GM12878 (cell line): ENCODE measurements around the gene SPPL3. TPM values are rescaled to one million over a fixed set of nuclear protein-coding genes. Genes with fewer than 3 reads are reported as not detected.

Experiments used
- ATAC-seq: fragments of 200-7000 bp; cut with Tn5 transposase; 3 replicates; pipeline ENCODE4 v1.9.1; 2020; ENCODE audit warnings: mild to moderate bottlenecking, moderate library complexity
- BruUV-seq: library from RNA; stranded (reverse); fragments of 400-500 nt; replicated peaks from 2 replicates; lab custom pipeline; 2021; lab: Mats Ljungman, UMichigan
- CTCF ChIA-PET: fragments of 300-600 bp; sonication (Branson Sonifier 250); formaldehyde crosslinking; extraction: SDS; loops from one replicate; lab custom pipeline; 2021; ENCODE audit warnings: inconsistent platforms; lab: Yijun Ruan, JAX
- POLR2A ChIA-PET: fragments of 350-600 bp; formaldehyde crosslinking; extraction: SDS; loops from one replicate; lab custom pipeline; 2021; ENCODE audit warnings: inconsistent platforms; lab: Charles Lee
- RAD21 ChIA-PET: fragments of 300-600 bp; sonication (Branson Sonifier 250); formaldehyde crosslinking; loops from one replicate; lab custom pipeline; 2023; ENCODE audit warnings: antibody characterized with exemption; ENCODE audit not compliant: unreplicated experiment; lab: Charles Lee
- SMC1A ChIA-PET: fragments of 300-600 bp; sonication (Branson Sonifier 250); formaldehyde crosslinking; loops from one replicate; lab custom pipeline; 2023; ENCODE audit not compliant: unreplicated experiment, uncharacterized antibody; lab: Charles Lee
- DNase-seq: peaks from one replicate; pipeline ENCODE4 v3.0.0-alpha.2; 2011; ENCODE audit warnings: low read depth, low spot score
- FAIRE-seq: peaks from 3 replicates; lab custom pipeline; 2011; peaks lifted over from hg19 to GRCh38; lab: Jason Lieb, UNC
- H2AFZ ChIP-seq: 2 replicates; pipeline ENCODE4 v1.6.0; 2011; ENCODE audit warnings: low read depth, low read length, control low read depth; ENCODE audit not compliant: control insufficient read depth
- H3K27ac ChIP-seq: 2 replicates; pipeline ENCODE4 v1.5.1; 2011; ENCODE audit warnings: control low read depth; ENCODE audit not compliant: control insufficient read depth, insufficient read depth
- H3K27me3 ChIP-seq, 2 experiments: replicated peaks in 1 of 2; 2 replicates each; pipeline versions ENCODE4 v1.6.0 to v1.6.1; 2011; ENCODE audit warnings: low read length in 1 of 2; ENCODE audit not compliant: control insufficient read depth in 2 of 2, insufficient read depth in 2 of 2
- H3K36me3 ChIP-seq, 2 experiments: 2 replicates each; pipeline ENCODE4 v1.5.1; 2011; ENCODE audit warnings: low read length in 1 of 2; ENCODE audit not compliant: control insufficient read depth in 2 of 2, insufficient read depth in 2 of 2
- H3K4me1 ChIP-seq: 2 replicates; pipeline ENCODE4 v1.6.1; 2011; ENCODE audit warnings: mild to moderate bottlenecking, low read length, moderate library complexity, mixed read lengths; ENCODE audit not compliant: control insufficient read depth, insufficient read depth
- H3K4me2 ChIP-seq: 2 replicates; pipeline ENCODE4 v1.6.0; 2011; ENCODE audit warnings: control low read depth; ENCODE audit not compliant: control insufficient read depth, insufficient read depth
- H3K4me3 ChIP-seq: fragments of 200-600 bp; sonication (generic); 2 replicates; pipeline ENCODE4 v1.5.1; 2016
- H3K79me2 ChIP-seq: 2 replicates; pipeline ENCODE4 v1.6.0; 2011; ENCODE audit warnings: low read length; ENCODE audit not compliant: control insufficient read depth, insufficient read depth
- H3K9ac ChIP-seq: 2 replicates; pipeline ENCODE4 v1.8.0; 2011; ENCODE audit warnings: low read length, control low read depth, mixed read lengths; ENCODE audit not compliant: control insufficient read depth, insufficient read depth
- H3K9me3 ChIP-seq: replicated peaks from 3 replicates; pipeline ENCODE4 v1.5.1; 2011; ENCODE audit warnings: mild to moderate bottlenecking, low read length; ENCODE audit not compliant: control insufficient read depth, insufficient read depth
- H4K20me1 ChIP-seq: 2 replicates; pipeline ENCODE4 v1.6.0; 2011; ENCODE audit not compliant: control insufficient read depth, insufficient read depth
- BHLHE40 ChIP-seq, 2 experiments: fragments of 450-650 bp in 1 of 2; IDR thresholded peaks; 2 replicates each; pipeline ENCODE4 v1.6.1; 2011 to 2017; ENCODE audit warnings: low read depth in 2 of 2, borderline replicate concordance in 1 of 2, improper control_type of control experiment in 1 of 2, low read length in 1 of 2, mild to moderate bottlenecking in 1 of 2
- KLF5 ChIP-seq: fragments of 450-650 bp; IDR thresholded peaks from 2 replicates; pipeline ENCODE4 v1.6.1; 2014; ENCODE audit warnings: mild to moderate bottlenecking; ENCODE audit not compliant: partially characterized antibody
- MTA3 ChIP-seq: IDR thresholded peaks from 2 replicates; pipeline ENCODE4 v1.6.1; 2012; ENCODE audit warnings: low read length, inconsistent platforms, borderline replicate concordance
- PBX3 ChIP-seq: IDR thresholded peaks from 2 replicates; pipeline ENCODE4 v1.6.1; 2011; ENCODE audit warnings: mild to moderate bottlenecking, low read depth, low read length, moderate library complexity; ENCODE audit not compliant: insufficient replicate concordance
- POLR2A ChIP-seq: IDR thresholded peaks from 2 replicates; pipeline ENCODE4 v1.6.1; 2011; ENCODE audit warnings: low read depth, mild to moderate bottlenecking, low read length
- RELB ChIP-seq: fragments of 450-650 bp; IDR thresholded peaks from 2 replicates; pipeline ENCODE4 v1.6.1; 2017; ENCODE audit warnings: low read depth, mild to moderate bottlenecking, moderate library complexity
- SIX5 ChIP-seq: IDR thresholded peaks from 2 replicates; pipeline ENCODE4 v1.6.1; 2011; ENCODE audit warnings: mild to moderate bottlenecking, low read depth, low read length, moderate library complexity; ENCODE audit not compliant: severe bottlenecking
- STAT1 ChIP-seq: fragments of 450-650 bp; conservative IDR thresholded peaks from 2 replicates; pipeline ENCODE4 v1.6.1; 2014; ENCODE audit warnings: antibody characterized with exemption, mild to moderate bottlenecking
- YBX1 ChIP-seq: fragments of 450-650 bp; IDR thresholded peaks from 2 replicates; pipeline ENCODE4 v1.6.1; 2016; ENCODE audit warnings: antibody characterized with exemption
- ZBED1 ChIP-seq: IDR thresholded peaks from 2 replicates; pipeline ENCODE4 v1.6.1; 2016; ENCODE audit warnings: borderline replicate concordance
- WGBS: methylation state at CpG from one replicate; pipeline ENCODE4 v1.1.6; 2016; ENCODE audit warnings: low lambda C conversion rate; ENCODE audit not compliant: insufficient replicate concordance, insufficient coverage; ENCODE audit errors: missing lambda C conversion rate; 5-methylcytosine and 5-hydroxymethylcytosine counted together
- in situ Hi-C: fragments of 300-500 bp; cut with MboI; formaldehyde crosslinking; loops from 9 replicates; pipeline ENCODE4 v1.14.3; 2018; ENCODE audit warnings: mixed read lengths
- intact Hi-C: fragments of 100-400 bp; cut with micrococcal nuclease; formaldehyde crosslinking; loops from one replicate; pipeline ENCODE4 v1.14.2; 2022; ENCODE audit not compliant: unreplicated experiment
- polyA plus RNA-seq, 11 experiments: library from polyadenylated mRNA; depleted of rRNA in 4 of 11; unstranded in 6 of 11; stranded (reverse) in 5 of 11; fragments of >200 nt; fragmentation: Nextera tagmentation in 4 of 11; fragmentation: Illumina TruSeq in 1 of 11; extraction: Ambion mirVana in 4 of 11; extraction: Trizol in 1 of 11; gene quantifications; 1 replicate in 1 of 11; 2 replicates in 10 of 11; pipeline versions ENCODE4 v1.2.1 to v1.2.3, GENCODE V29; 2011 to 2016; ENCODE audit warnings: inconsistent platforms in 2 of 11, missing spikeins in 2 of 11, low read depth in 1 of 11
- total RNA-seq, 4 experiments: library from RNA; depleted of rRNA in 3 of 4; stranded (reverse); fragments of >200 nt in 3 of 4; fragmentation: Illumina TruSeq in 1 of 4; extraction: Trizol in 1 of 4; gene quantifications; 2 replicates each; pipeline versions ENCODE4 v1.2.1 to v1.2.3, GENCODE V29; 2013 to 2021
- TF ChIP-seq, protein P1 (sequence below): fragments of 150-350 bp; IDR thresholded peaks from 2 replicates; pipeline ENCODE4 v1.6.1; 2016; ENCODE audit warnings: low read depth, low read length
- TF ChIP-seq, protein P2 (sequence below): fragments of 150-350 bp; IDR thresholded peaks from 2 replicates; pipeline ENCODE4 v1.6.1; 2014; ENCODE audit warnings: mild to moderate bottlenecking, low read depth, low read length

SPPL3 gene
- total and polyA plus RNA-seq, 10 of the 15 experiments (the other 5 are each of a cell fraction or from before 2014, with no cell fraction given): 4.3 to 45.5 (median 11.7) TPM

- in situ Hi-C loops (no loop called here), intact Hi-C loops (no loop called here)
- 68% methylated on average over 2 of the region's 2 CpGs for WGBS
- peaks cover 79% of the 10 kb centered on the region for H3K79me2 ChIP-seq
- FAIRE-seq (no peak), DNase-seq (no peak), ATAC-seq (no peak)
- H2AFZ ChIP-seq: no peak overlapping the region
- no peaks in the 10 kb centered on the region; the same call in 2 of the 3 replicates for H3K9me3 ChIP-seq
- H3K36me3 ChIP-seq: no peaks in the 10 kb centered on the region; a peak in 1 of 4 replicates
- no peaks in the 10 kb centered on the region; the same call in 1 of the 2 replicates for H4K20me1 ChIP-seq
- H3K9ac ChIP-seq: no peak overlapping the region
- ChIA-PET POLR2A (interaction anchor here (0.6 to 1.9 kb wide), 3 partner anchors 14 to 434 kb away, joined by 3 to 4 read pairs (median 3); no protein-coding TSS in a partner anchor), CTCF (interaction anchor here (0.8 to 3.9 kb wide), 6 partner anchors 9 to 185 kb away, joined by 3 to 35 read pairs (median 4); no protein-coding TSS in a partner anchor), RAD21 (interaction anchor here (0.9 to 8.7 kb wide), 4 partner anchors 9 to 33 kb away, joined by 3 to 81 read pairs (median 7); no protein-coding TSS in a partner anchor), SMC1A (interaction anchor here (0.7 to 13.4 kb wide), 11 partner anchors 9 to 70 kb away, joined by 3 to 164 read pairs (median 5); no protein-coding TSS in a partner anchor)
- no peak overlapping the region for H3K4me2 ChIP-seq
- no peaks in the 10 kb centered on the region for H3K27me3 ChIP-seq
- no TSS peak for BruUV-seq
- H3K4me1 ChIP-seq: peaks cover 66% of the 10 kb centered on the region
- H3K4me3 ChIP-seq: no peak overlapping the region
- 0 out of 2 replicates have a peak overlapping the region, but pooled peaks have one; percentile 7 for H3K27ac ChIP-seq
- no peak for TF ChIP-seq STAT1
- TF ChIP-seq ZBED1: no peak
- TF ChIP-seq RELB: no peak
- no peak for TF ChIP-seq POLR2A
- TF ChIP-seq, protein P1, sequence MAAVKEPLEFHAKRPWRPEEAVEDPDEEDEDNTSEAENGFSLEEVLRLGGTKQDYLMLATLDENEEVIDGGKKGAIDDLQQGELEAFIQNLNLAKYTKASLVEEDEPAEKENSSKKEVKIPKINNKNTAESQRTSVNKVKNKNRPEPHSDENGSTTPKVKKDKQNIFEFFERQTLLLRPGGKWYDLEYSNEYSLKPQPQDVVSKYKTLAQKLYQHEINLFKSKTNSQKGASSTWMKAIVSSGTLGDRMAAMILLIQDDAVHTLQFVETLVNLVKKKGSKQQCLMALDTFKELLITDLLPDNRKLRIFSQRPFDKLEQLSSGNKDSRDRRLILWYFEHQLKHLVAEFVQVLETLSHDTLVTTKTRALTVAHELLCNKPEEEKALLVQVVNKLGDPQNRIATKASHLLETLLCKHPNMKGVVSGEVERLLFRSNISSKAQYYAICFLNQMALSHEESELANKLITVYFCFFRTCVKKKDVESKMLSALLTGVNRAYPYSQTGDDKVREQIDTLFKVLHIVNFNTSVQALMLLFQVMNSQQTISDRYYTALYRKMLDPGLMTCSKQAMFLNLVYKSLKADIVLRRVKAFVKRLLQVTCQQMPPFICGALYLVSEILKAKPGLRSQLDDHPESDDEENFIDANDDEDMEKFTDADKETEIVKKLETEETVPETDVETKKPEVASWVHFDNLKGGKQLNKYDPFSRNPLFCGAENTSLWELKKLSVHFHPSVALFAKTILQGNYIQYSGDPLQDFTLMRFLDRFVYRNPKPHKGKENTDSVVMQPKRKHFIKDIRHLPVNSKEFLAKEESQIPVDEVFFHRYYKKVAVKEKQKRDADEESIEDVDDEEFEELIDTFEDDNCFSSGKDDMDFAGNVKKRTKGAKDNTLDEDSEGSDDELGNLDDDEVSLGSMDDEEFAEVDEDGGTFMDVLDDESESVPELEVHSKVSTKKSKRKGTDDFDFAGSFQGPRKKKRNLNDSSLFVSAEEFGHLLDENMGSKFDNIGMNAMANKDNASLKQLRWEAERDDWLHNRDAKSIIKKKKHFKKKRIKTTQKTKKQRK: no peak
- TF ChIP-seq SIX5: no peak
- TF ChIP-seq PBX3: no peak
- TF ChIP-seq, protein P2, sequence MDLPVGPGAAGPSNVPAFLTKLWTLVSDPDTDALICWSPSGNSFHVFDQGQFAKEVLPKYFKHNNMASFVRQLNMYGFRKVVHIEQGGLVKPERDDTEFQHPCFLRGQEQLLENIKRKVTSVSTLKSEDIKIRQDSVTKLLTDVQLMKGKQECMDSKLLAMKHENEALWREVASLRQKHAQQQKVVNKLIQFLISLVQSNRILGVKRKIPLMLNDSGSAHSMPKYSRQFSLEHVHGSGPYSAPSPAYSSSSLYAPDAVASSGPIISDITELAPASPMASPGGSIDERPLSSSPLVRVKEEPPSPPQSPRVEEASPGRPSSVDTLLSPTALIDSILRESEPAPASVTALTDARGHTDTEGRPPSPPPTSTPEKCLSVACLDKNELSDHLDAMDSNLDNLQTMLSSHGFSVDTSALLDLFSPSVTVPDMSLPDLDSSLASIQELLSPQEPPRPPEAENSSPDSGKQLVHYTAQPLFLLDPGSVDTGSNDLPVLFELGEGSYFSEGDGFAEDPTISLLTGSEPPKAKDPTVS: no peak
- TF ChIP-seq MTA3: no peak
- no peak for TF ChIP-seq YBX1
- no peak for TF ChIP-seq KLF5
- no peak for TF ChIP-seq BHLHE40 (IDR thresholded peaks at IDR 0.05; ENCODE audit: borderline replicate concordance in 1 of 2, low read depth in 2 of 2, low read length in 1 of 2)
Measured at GRCh38 chr12:120831648-120832267, 72.4 kb downstream of the SPPL3 start.
